Panc1 (cell line): ENCODE measurements around the gene TSKU. TPM values are rescaled to one million over a fixed set of nuclear protein-coding genes. Genes with fewer than 3 reads are reported as not detected.

ENCODE experiments used
- ATAC-seq: fragments of 200-7000 bp; cut with Tn5 transposase; 2 replicates; pipeline ENCODE4 v1.9.1; 2020; ENCODE audit warnings: mild to moderate bottlenecking, moderate library complexity
- BruUV-seq: library from RNA; stranded (reverse); fragments of 400-500 nt; replicated peaks from 2 replicates; lab custom pipeline; 2021; lab: Mats Ljungman, UMichigan
- CTCF ChIA-PET: fragments of 300-600 bp; sonication (Branson Sonifier 250); formaldehyde crosslinking; loops from one replicate; lab custom pipeline; 2022; ENCODE audit warnings: antibody characterized with exemption; lab: Charles Lee
- POLR2A ChIA-PET: fragments of 300-600 bp; sonication (Branson Sonifier 250); formaldehyde crosslinking; loops from one replicate; lab custom pipeline; 2022; ENCODE audit warnings: antibody characterized with exemption; lab: Charles Lee
- DNase-seq: peaks from one replicate; pipeline ENCODE4 v3.0.0-alpha.2; 2010; ENCODE audit warnings: low read depth, low spot score
- H3K27ac ChIP-seq: 2 replicates; pipeline ENCODE4 v1.5.1; 2011; ENCODE audit warnings: mild to moderate bottlenecking, low read length, inconsistent platforms
- H3K27me3 ChIP-seq: fragments of 200-500 bp; sonication (Bioruptor generic); 2 replicates; pipeline ENCODE4 v1.6.0; 2014; ENCODE audit warnings: low read length, inconsistent platforms; ENCODE audit not compliant: control insufficient read depth, insufficient read depth
- H3K36me3 ChIP-seq: fragments of 200-500 bp; sonication (Bioruptor generic); 2 replicates; pipeline ENCODE4 v1.5.1; 2014; ENCODE audit warnings: inconsistent platforms, mild to moderate bottlenecking, low read length, moderate library complexity; ENCODE audit not compliant: control insufficient read depth, insufficient read depth
- H3K4me1 ChIP-seq: 2 replicates; pipeline ENCODE4 v1.5.1; 2011; ENCODE audit warnings: inconsistent platforms, mild to moderate bottlenecking, low read length, moderate library complexity; ENCODE audit not compliant: control insufficient read depth, insufficient read depth
- H3K4me3 ChIP-seq, 2 experiments: 2 replicates each; pipeline ENCODE4 v1.5.1; 2011 to 2012; ENCODE audit warnings: low read depth in 2 of 2, low read length in 2 of 2, mild to moderate bottlenecking in 2 of 2, inconsistent platforms in 1 of 2, moderate library complexity in 1 of 2
- H3K9me3 ChIP-seq: fragments of 200-500 bp; sonication (Bioruptor generic); 2 replicates; pipeline ENCODE4 v1.5.1; 2014; ENCODE audit warnings: low read depth, mild to moderate bottlenecking, inconsistent platforms, low read length, moderate library complexity; ENCODE audit not compliant: control insufficient read depth, insufficient read depth
- CTCF ChIP-seq: fragments of 450-650 bp; IDR thresholded peaks from 2 replicates; pipeline ENCODE4 v1.5.1; 2017; ENCODE audit warnings: mild to moderate bottlenecking
- POLR2AphosphoS5 ChIP-seq: IDR thresholded peaks from 2 replicates; pipeline ENCODE4 v1.6.1; 2012; ENCODE audit warnings: mild to moderate bottlenecking, low read depth, low read length, moderate library complexity
- REST ChIP-seq, 2 experiments: IDR thresholded peaks; 2 replicates each; pipeline ENCODE4 v1.6.1; 2011 to 2012; ENCODE audit warnings: low read depth in 2 of 2, control low read depth in 1 of 2, low read length in 1 of 2, mild to moderate bottlenecking in 1 of 2, moderate library complexity in 1 of 2; ENCODE audit not compliant: insufficient read depth in 1 of 2
- SIN3A ChIP-seq: IDR thresholded peaks from 2 replicates; pipeline ENCODE4 v1.6.1; 2012; ENCODE audit warnings: low read depth, mild to moderate bottlenecking, low read length, moderate library complexity, borderline replicate concordance; ENCODE audit not compliant: insufficient read depth
- TCF7L2 ChIP-seq: IDR thresholded peaks from 2 replicates; pipeline ENCODE4 v1.6.1; 2011; ENCODE audit warnings: mild to moderate bottlenecking, low read depth, low read length, inconsistent platforms
- in situ Hi-C: cut with HindIII; loops from 2 replicates; pipeline ENCODE4 v1.10.0; 2016; ENCODE audit warnings: low sequenced_read_pairs, low pct_unique_long_range_greater_than_20kb
- intact Hi-C: fragments of 100-400 bp; cut with micrococcal nuclease; formaldehyde crosslinking; loops from one replicate; pipeline ENCODE4 v1.10.0; 2022; ENCODE audit not compliant: unreplicated experiment
- total RNA-seq: library from RNA; stranded (reverse); gene quantifications from one replicate; pipeline ENCODE4 v1.2.1, GENCODE V29; 2021; ENCODE audit not compliant: unreplicated experiment

Gene TSKU
- total RNA-seq, 1 experiment from 2014 or later: 31.4 TPM

- ATAC-seq: no peak
- intact Hi-C loops: no loop called here
- DNase-seq: no peak
- ChIA-PET POLR2A (no interaction called here), CTCF (no interaction called here)
- Histone ChIP-seq H3K9me3 (no peaks in the 10 kb centered on the region), H3K4me3 (no peak overlapping the region), H3K27me3 (no peaks in the 10 kb centered on the region), H3K27ac (no peak overlapping the region), H3K4me1 (peaks cover under 1% of the 10 kb centered on the region; the same call in 1 of the 2 replicates), H3K36me3 (no peaks in the 10 kb centered on the region)
- BruUV-seq: no TSS peak
- TF ChIP-seq CTCF: no peak
- TF ChIP-seq TCF7L2: no peak
- TF ChIP-seq POLR2AphosphoS5: no peak
- in situ Hi-C loops: no loop called here
These were observed 32.4 kb upstream of the TSKU start for GRCh38 chr11:76750746-76751145.

- in situ Hi-C loops: no loop called here
- ChIA-PET POLR2A (no interaction called here), CTCF (interaction anchor here (0.6 kb wide), 1 partner anchor 295 kb away, joined by 5 read pairs; no protein-coding TSS in a partner anchor)
- TF ChIP-seq TCF7L2: no peak
- no peak for TF ChIP-seq POLR2AphosphoS5
- no peak for TF ChIP-seq SIN3A
- Histone ChIP-seq H3K27me3 (no peaks in the 10 kb centered on the region), H3K27ac (no peak overlapping the region), H3K4me3 (no peak overlapping the region), H3K4me1 (no peaks in the 10 kb centered on the region), H3K36me3 (no peaks in the 10 kb centered on the region), H3K9me3 (no peaks in the 10 kb centered on the region)
- intact Hi-C loops: no loop called here
- DNase-seq (no peak), ATAC-seq (0 out of 2 replicates have a peak, but pooled peaks have one; percentile 17)
- BruUV-seq: no TSS peak
These were observed 30.6 kb upstream of the TSKU start for GRCh38 chr11:76752321-76753143.

GRCh38 chr11:76753449-76753848, 29.7 kb upstream of the TSKU start:
- no peaks in the 10 kb centered on the region for H3K4me1 ChIP-seq
- in situ Hi-C loops (no loop called here), intact Hi-C loops (no loop called here)
- no peaks in the 10 kb centered on the region for H3K36me3 ChIP-seq
- no TSS peak for BruUV-seq
- H3K9me3 ChIP-seq: no peaks in the 10 kb centered on the region
- no peak overlapping the region for H3K27ac ChIP-seq
- H3K27me3 ChIP-seq: no peaks in the 10 kb centered on the region
- CTCF ChIA-PET: no interaction called here
- TF ChIP-seq REST (IDR thresholded peaks at IDR 0.05; ENCODE audit: insufficient read depth in 1 of 2, low read depth in 2 of 2, low read length in 1 of 2): no peak
- TF ChIP-seq POLR2AphosphoS5: no peak
- TF ChIP-seq SIN3A: no peak
- no peak for TF ChIP-seq CTCF
- no peak for TF ChIP-seq TCF7L2
- no peak overlapping the region for H3K4me3 ChIP-seq
- DNase-seq (no peak), ATAC-seq (peak; percentile 36; the same call in 1 of the 2 replicates)
- POLR2A ChIA-PET: no interaction called here
